ENCODE measurements around the gene PRAMEF11. TPM values are rescaled to one million over a fixed set of nuclear protein-coding genes. Genes with fewer than 3 reads are reported as not detected.
"Not testable (repeated sequence)": the region's sequence is repeated elsewhere in the genome, so short reads cannot be mapped to it uniquely, and the experiment has no call there.

The PRAMEF11 gene
- total RNA-seq, 1 donor from 2014 or later = not detected

- DNase-seq (ENCODE audit: low read depth, low spot score) = no peak
- Mint-ChIP-seq H3K4me1 (no peaks in the 10 kb centered on the region), H3K9me3 (peaks cover 11% of the 10 kb centered on the region), H3K27me3 (ENCODE audit: low read depth) (no peaks in the 10 kb centered on the region), H3K36me3 (ENCODE audit: low read depth) (no peaks in the 10 kb centered on the region), H3K27ac (ENCODE audit: unreplicated experiment) (no peak overlapping the region), H3K4me3 (no peak overlapping the region)
- TF ChIP-seq CTCF (conservative IDR thresholded peaks at IDR 0.05) = no peak
These were observed 20.4 kb downstream of the PRAMEF11 start for GRCh38 chr1:12810691-12811408.

GRCh38 chr1:12809933-12810332, 21.3 kb downstream of the PRAMEF11 start:
- Mint-ChIP-seq H3K27ac (ENCODE audit: unreplicated experiment) (no peak overlapping the region), H3K4me3 (no peak overlapping the region), H3K27me3 (ENCODE audit: low read depth) (no peaks in the 10 kb centered on the region), H3K9me3 (peaks cover 14% of the 10 kb centered on the region), H3K4me1 (no peaks in the 10 kb centered on the region), H3K36me3 (ENCODE audit: low read depth) (peaks cover 2% of the 10 kb centered on the region)
- DNase-seq (ENCODE audit: low read depth, low spot score) = no peak
- no peak for TF ChIP-seq CTCF (conservative IDR thresholded peaks at IDR 0.05)

- peaks cover 18% of the 10 kb centered on the region for H3K27me3 Mint-ChIP-seq (ENCODE audit: low read depth)
- no peaks in the 10 kb centered on the region for H3K36me3 Mint-ChIP-seq (ENCODE audit: low read depth)
- no peak overlapping the region for H3K27ac Mint-ChIP-seq (ENCODE audit: unreplicated experiment)
- no peak for TF ChIP-seq CTCF (conservative IDR thresholded peaks at IDR 0.05)
- H3K9me3 Mint-ChIP-seq = peaks cover 11% of the 10 kb centered on the region
- no peak overlapping the region for H3K4me3 Mint-ChIP-seq
- no peak for DNase-seq (ENCODE audit: low read depth, low spot score)
- no peaks in the 10 kb centered on the region for H3K4me1 Mint-ChIP-seq
These were observed 31.5 kb downstream of the PRAMEF11 start for GRCh38 chr1:12799730-12800129.

GRCh38 chr1:12798911-12799310, 32.3 kb downstream of the PRAMEF11 start:
- no peaks in the 10 kb centered on the region for H3K4me1 Mint-ChIP-seq
- no peak overlapping the region for H3K27ac Mint-ChIP-seq (ENCODE audit: unreplicated experiment)
- DNase-seq (ENCODE audit: low read depth, low spot score) = no peak
- no peak for TF ChIP-seq CTCF (conservative IDR thresholded peaks at IDR 0.05)
- no peaks in the 10 kb centered on the region for H3K36me3 Mint-ChIP-seq (ENCODE audit: low read depth)
- no peak overlapping the region for H3K4me3 Mint-ChIP-seq
- H3K27me3 Mint-ChIP-seq (ENCODE audit: low read depth) = peaks cover 21% of the 10 kb centered on the region
- peaks cover 6% of the 10 kb centered on the region for H3K9me3 Mint-ChIP-seq

- H3K4me1 Mint-ChIP-seq; H3K4me3 Mint-ChIP-seq; H3K9me3 Mint-ChIP-seq; H3K27me3 Mint-ChIP-seq (ENCODE audit: low read depth); H3K27ac Mint-ChIP-seq (ENCODE audit: unreplicated experiment); H3K36me3 Mint-ChIP-seq (ENCODE audit: low read depth); DNase-seq (ENCODE audit: low read depth, low spot score): not testable (repeated sequence)
These were observed 40.1 kb downstream of the PRAMEF11 start, which contains the start of gene PRAMEF1 for GRCh38 chr1:12791097-12791496. Gene PRAMEF1, plus strand, starts transcription at chr1:12791397. Its CDS starts 1,831 bp downstream, at chr1:12793228.

- H3K27ac Mint-ChIP-seq (ENCODE audit: unreplicated experiment); DNase-seq (ENCODE audit: low read depth, low spot score); H3K4me3 Mint-ChIP-seq; H3K36me3 Mint-ChIP-seq (ENCODE audit: low read depth); H3K4me1 Mint-ChIP-seq; H3K27me3 Mint-ChIP-seq (ENCODE audit: low read depth): not testable (repeated sequence)
- peaks cover 12% of the 10 kb centered on the region for H3K9me3 Mint-ChIP-seq
These were observed 46.5 kb downstream of the PRAMEF11 start for GRCh38 chr1:12784729-12785128.

Data from neural crest cell (in vitro differentiated cells).